ENCODE measurements around the gene RAI1. TPM values are rescaled to one million over a fixed set of nuclear protein-coding genes. Genes with fewer than 3 reads are reported as not detected.

Gene RAI1
- total and polyA plus RNA-seq, 2 of the 13 experiments (the other 11 are each of a cell fraction or from before 2014, with no cell fraction given) = 3.4 to 5.2 TPM

DNA sequence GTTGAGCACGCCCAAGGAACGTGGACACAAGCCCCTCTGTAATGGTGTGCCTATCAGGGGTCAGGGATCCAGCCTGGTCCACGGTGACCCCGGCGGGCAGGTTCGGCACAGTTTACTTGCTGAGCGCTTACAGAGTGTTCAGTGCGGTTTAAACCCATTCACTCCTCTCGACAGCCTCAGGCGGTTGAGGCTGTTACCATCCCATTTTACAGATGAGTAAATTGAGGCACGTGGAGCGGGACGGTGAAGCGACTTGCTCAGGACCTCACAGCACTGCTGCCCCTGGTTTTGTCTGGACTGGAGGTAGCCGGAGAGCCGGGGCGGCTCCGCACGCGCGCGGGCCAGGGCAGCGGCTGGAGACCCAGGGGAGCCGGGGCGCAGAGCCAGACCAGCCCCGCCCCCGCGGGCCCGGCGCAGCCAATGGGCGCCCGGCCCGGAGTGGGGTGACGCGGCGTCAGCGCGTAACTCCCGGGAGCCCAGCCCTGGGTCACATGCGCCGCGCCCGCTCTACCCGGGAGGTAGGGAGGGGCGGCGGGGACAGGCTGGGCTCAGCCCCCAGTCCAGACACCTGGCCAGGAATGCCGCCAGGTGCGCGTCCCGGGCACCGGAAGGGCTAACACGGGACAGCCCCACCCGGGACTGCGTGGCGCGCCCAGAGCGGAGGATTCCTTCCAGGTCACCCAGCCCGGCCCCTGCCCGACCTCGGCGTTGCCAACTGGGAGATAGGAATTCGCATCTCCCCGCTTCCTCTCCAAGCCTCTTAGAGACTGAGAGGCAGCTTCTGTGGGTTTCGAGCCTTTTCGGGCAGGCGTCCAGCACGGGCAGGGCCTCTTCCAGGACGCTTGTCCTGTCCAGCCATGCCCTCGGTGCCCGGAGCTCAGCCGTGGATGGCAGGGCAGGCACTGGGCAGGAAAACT is 158.8 kb downstream of the RAI1 start (continued):
- TF ChIP-seq, protein P1, sequence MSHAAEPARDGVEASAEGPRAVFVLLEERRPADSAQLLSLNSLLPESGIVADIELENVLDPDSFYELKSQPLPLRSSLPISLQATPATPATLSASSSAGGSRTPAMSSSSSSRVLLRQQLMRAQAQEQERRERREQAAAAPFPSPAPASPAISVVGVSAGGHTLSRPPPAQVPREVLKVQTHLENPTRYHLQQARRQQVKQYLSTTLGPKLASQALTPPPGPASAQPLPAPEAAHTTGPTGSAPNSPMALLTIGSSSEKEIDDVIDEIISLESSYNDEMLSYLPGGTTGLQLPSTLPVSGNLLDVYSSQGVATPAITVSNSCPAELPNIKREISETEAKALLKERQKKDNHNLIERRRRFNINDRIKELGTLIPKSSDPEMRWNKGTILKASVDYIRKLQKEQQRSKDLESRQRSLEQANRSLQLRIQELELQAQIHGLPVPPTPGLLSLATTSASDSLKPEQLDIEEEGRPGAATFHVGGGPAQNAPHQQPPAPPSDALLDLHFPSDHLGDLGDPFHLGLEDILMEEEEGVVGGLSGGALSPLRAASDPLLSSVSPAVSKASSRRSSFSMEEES (CRISPR knock-in tag; IDR thresholded peaks at IDR 0.05) = peak; percentile 95
- TF ChIP-seq HCFC1 (IDR thresholded peaks at IDR 0.05; ENCODE audit: low read depth, low read length) (no peak), RAD51 (IDR thresholded peaks at IDR 0.05; ENCODE audit: borderline replicate concordance) (no peak; the same call in 1 of the 2 replicates), NFKB2 (CRISPR knock-in tag; IDR thresholded peaks at IDR 0.05; ENCODE audit: borderline replicate concordance) (peak; percentile 62; the same call in 1 of the 2 replicates), ZNF44 (CRISPR knock-in tag; IDR thresholded peaks at IDR 0.05) (no peak), THYN1 (CRISPR knock-in tag; IDR thresholded peaks at IDR 0.05; ENCODE audit: borderline replicate concordance, low read depth) (no peak), SP4 (CRISPR knock-in tag; IDR thresholded peaks at IDR 0.05) (peak; percentile 92), NFKBIZ (CRISPR knock-in tag; IDR thresholded peaks at IDR 0.05) (no peak; the same call in 1 of the 2 replicates), AKAP8 (CRISPR knock-in tag; IDR thresholded peaks at IDR 0.05) (peak; percentile 37; the same call in 1 of the 2 replicates), ZBTB7A (CRISPR knock-in tag; IDR thresholded peaks at IDR 0.05) (peak; percentile 46; the same call in 1 of the 2 replicates), ZNF225 (CRISPR knock-in tag; IDR thresholded peaks at IDR 0.05) (peak; percentile 60; the same call in 1 of the 2 replicates)
- TF ChIP-seq, protein P2, sequence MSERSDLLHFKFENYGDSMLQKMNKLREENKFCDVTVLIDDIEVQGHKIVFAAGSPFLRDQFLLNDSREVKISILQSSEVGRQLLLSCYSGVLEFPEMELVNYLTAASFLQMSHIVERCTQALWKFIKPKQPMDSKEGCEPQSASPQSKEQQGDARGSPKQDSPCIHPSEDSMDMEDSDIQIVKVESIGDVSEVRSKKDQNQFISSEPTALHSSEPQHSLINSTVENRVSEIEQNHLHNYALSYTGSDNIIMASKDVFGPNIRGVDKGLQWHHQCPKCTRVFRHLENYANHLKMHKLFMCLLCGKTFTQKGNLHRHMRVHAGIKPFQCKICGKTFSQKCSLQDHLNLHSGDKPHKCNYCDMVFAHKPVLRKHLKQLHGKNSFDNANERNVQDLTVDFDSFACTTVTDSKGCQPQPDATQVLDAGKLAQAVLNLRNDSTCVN (CRISPR knock-in tag; IDR thresholded peaks at IDR 0.05; ENCODE audit: borderline replicate concordance) = peak; percentile 44; the same call in 1 of the 2 replicates
- TF ChIP-seq, protein P3, sequence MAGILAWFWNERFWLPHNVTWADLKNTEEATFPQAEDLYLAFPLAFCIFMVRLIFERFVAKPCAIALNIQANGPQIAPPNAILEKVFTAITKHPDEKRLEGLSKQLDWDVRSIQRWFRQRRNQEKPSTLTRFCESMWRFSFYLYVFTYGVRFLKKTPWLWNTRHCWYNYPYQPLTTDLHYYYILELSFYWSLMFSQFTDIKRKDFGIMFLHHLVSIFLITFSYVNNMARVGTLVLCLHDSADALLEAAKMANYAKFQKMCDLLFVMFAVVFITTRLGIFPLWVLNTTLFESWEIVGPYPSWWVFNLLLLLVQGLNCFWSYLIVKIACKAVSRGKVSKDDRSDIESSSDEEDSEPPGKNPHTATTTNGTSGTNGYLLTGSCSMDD (CRISPR knock-in tag; IDR thresholded peaks at IDR 0.05) = no peak
- TF ChIP-seq, protein P4, sequence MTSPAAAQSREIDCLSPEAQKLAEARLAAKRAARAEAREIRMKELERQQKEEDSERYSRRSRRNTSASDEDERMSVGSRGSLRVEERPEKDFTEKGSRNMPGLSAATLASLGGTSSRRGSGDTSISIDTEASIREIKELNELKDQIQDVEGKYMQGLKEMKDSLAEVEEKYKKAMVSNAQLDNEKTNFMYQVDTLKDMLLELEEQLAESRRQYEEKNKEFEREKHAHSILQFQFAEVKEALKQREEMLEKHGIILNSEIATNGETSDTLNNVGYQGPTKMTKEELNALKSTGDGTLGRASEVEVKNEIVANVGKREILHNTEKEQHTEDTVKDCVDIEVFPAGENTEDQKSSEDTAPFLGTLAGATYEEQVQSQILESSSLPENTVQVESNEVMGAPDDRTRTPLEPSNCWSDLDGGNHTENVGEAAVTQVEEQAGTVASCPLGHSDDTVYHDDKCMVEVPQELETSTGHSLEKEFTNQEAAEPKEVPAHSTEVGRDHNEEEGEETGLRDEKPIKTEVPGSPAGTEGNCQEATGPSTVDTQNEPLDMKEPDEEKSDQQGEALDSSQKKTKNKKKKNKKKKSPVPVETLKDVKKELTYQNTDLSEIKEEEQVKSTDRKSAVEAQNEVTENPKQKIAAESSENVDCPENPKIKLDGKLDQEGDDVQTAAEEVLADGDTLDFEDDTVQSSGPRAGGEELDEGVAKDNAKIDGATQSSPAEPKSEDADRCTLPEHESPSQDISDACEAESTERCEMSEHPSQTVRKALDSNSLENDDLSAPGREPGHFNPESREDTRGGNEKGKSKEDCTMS (CRISPR knock-in tag; conservative IDR thresholded peaks at IDR 0.05) = no peak
- TF ChIP-seq, protein P5, sequence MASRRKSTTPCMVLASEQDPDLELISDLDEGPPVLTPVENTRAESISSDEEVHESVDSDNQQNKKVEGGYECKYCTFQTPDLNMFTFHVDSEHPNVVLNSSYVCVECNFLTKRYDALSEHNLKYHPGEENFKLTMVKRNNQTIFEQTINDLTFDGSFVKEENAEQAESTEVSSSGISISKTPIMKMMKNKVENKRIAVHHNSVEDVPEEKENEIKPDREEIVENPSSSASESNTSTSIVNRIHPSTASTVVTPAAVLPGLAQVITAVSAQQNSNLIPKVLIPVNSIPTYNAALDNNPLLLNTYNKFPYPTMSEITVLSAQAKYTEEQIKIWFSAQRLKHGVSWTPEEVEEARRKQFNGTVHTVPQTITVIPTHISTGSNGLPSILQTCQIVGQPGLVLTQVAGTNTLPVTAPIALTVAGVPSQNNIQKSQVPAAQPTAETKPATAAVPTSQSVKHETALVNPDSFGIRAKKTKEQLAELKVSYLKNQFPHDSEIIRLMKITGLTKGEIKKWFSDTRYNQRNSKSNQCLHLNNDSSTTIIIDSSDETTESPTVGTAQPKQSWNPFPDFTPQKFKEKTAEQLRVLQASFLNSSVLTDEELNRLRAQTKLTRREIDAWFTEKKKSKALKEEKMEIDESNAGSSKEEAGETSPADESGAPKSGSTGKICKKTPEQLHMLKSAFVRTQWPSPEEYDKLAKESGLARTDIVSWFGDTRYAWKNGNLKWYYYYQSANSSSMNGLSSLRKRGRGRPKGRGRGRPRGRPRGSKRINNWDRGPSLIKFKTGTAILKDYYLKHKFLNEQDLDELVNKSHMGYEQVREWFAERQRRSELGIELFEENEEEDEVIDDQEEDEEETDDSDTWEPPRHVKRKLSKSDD (CRISPR knock-in tag; IDR thresholded peaks at IDR 0.05; ENCODE audit: low read depth) = peak; percentile 77; the same call in 1 of the 2 replicates
- TF ChIP-seq, protein P6, sequence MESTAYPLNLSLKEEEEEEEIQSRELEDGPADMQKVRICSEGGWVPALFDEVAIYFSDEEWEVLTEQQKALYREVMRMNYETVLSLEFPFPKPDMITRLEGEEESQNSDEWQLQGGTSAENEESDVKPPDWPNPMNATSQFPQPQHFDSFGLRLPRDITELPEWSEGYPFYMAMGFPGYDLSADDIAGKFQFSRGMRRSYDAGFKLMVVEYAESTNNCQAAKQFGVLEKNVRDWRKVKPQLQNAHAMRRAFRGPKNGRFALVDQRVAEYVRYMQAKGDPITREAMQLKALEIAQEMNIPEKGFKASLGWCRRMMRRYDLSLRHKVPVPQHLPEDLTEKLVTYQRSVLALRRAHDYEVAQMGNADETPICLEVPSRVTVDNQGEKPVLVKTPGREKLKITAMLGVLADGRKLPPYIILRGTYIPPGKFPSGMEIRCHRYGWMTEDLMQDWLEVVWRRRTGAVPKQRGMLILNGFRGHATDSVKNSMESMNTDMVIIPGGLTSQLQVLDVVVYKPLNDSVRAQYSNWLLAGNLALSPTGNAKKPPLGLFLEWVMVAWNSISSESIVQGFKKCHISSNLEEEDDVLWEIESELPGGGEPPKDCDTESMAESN (CRISPR knock-in tag; conservative IDR thresholded peaks at IDR 0.05) = no peak

Measured in HepG2 (cell line).